IMR-90 (cell line): ENCODE data around the gene EML6. TPM values are rescaled to one million over a fixed set of nuclear protein-coding genes. Genes with fewer than 3 reads are reported as not detected.

Source experiments
- ATAC-seq: fragments of 200-7000 bp; cut with Tn5 transposase; 2 replicates; pipeline ENCODE4 v1.9.1; 2020; ENCODE audit warnings: low read depth, mild to moderate bottlenecking, moderate library complexity
- BruUV-seq: library from RNA; stranded (reverse); fragments of 400-500 nt; replicated peaks from 2 replicates; lab custom pipeline; 2021; lab: Mats Ljungman, UMichigan
- CTCF ChIA-PET: fragments of 300-600 bp; formaldehyde crosslinking; extraction: SDS; loops from one replicate; lab custom pipeline; 2021; ENCODE audit warnings: antibody characterized with exemption; lab: Yijun Ruan, JAX
- POLR2A ChIA-PET: fragments of 300-600 bp; sonication (Branson Sonifier 250); formaldehyde crosslinking; loops from one replicate; lab custom pipeline; 2022; ENCODE audit warnings: antibody characterized with exemption; ENCODE audit not compliant: unreplicated experiment; lab: Charles Lee
- DNase-seq: peaks from one replicate; pipeline ENCODE4 v3.0.0; 2013
- H2AFZ ChIP-seq: replicated peaks from 2 replicates; pipeline ENCODE3; 2013; ENCODE audit warnings: low read length, mild to moderate bottlenecking; ENCODE audit not compliant: poor library complexity
- H2AK5ac ChIP-seq: 2 replicates; pipeline ENCODE4 v1.6.1; 2013; ENCODE audit warnings: low read depth, low read length, inconsistent platforms
- H2AK9ac ChIP-seq: replicated peaks from 2 replicates; pipeline ENCODE3; 2013; ENCODE audit warnings: mild to moderate bottlenecking, low read depth, low read length, moderate library complexity; ENCODE audit not compliant: poor library complexity
- H2BK120ac ChIP-seq: 2 replicates; pipeline ENCODE4 v1.6.1; 2013; ENCODE audit warnings: low read depth, low read length, inconsistent platforms
- H2BK15ac ChIP-seq: 3 replicates; pipeline ENCODE4 v1.6.1; 2013; ENCODE audit warnings: low read depth, low read length, inconsistent platforms
- H2BK20ac ChIP-seq: 2 replicates; pipeline ENCODE4 v1.6.1; 2013; ENCODE audit warnings: low read depth, mild to moderate bottlenecking, inconsistent platforms, low read length, moderate library complexity
- H2BK5ac ChIP-seq: 2 replicates; pipeline ENCODE4 v1.6.1; 2013; ENCODE audit warnings: mild to moderate bottlenecking, low read depth, low read length, inconsistent platforms; ENCODE audit not compliant: poor library complexity, severe bottlenecking
- H3K14ac ChIP-seq: replicated peaks from 2 replicates; pipeline ENCODE4 v1.6.1; 2013; ENCODE audit warnings: low read depth, low read length, inconsistent platforms
- H3K18ac ChIP-seq: 2 replicates; pipeline ENCODE4 v1.6.1; 2013; ENCODE audit warnings: low read depth, low read length, control low read depth
- H3K23ac ChIP-seq: 2 replicates; pipeline ENCODE4 v1.6.1; 2013; ENCODE audit warnings: low read depth, low read length, inconsistent platforms
- H3K27ac ChIP-seq: 2 replicates; pipeline ENCODE4 v1.5.1; 2013; ENCODE audit warnings: mild to moderate bottlenecking, control low read depth, low read length; ENCODE audit not compliant: insufficient read depth
- H3K27me3 ChIP-seq: 2 replicates; pipeline ENCODE4 v1.6.1; 2013; ENCODE audit warnings: low read length; ENCODE audit not compliant: control insufficient read depth, insufficient read depth
- H3K36me3 ChIP-seq: 2 replicates; pipeline ENCODE4 v1.6.1; 2013; ENCODE audit warnings: low read length, mixed read lengths; ENCODE audit not compliant: control insufficient read depth, insufficient read depth
- H3K4ac ChIP-seq: 2 replicates; pipeline ENCODE4 v1.6.1; 2013; ENCODE audit warnings: low read depth, low read length, inconsistent platforms
- H3K4me1 ChIP-seq: 2 replicates; pipeline ENCODE4 v1.6.1; 2013; ENCODE audit warnings: low read length, mixed read lengths; ENCODE audit not compliant: control insufficient read depth, insufficient read depth
- H3K4me2 ChIP-seq: 2 replicates; pipeline ENCODE4 v1.6.1; 2013; ENCODE audit warnings: low read depth, mild to moderate bottlenecking, control low read depth, low read length, moderate library complexity
- H3K4me3 ChIP-seq: 2 replicates; pipeline ENCODE4 v1.5.1; 2013; ENCODE audit warnings: low read depth, mild to moderate bottlenecking, control low read depth, low read length, moderate library complexity; ENCODE audit not compliant: insufficient read depth
- H3K56ac ChIP-seq: 2 replicates; pipeline ENCODE4 v1.6.1; 2013; ENCODE audit warnings: low read length, inconsistent platforms; ENCODE audit not compliant: insufficient read depth; ENCODE audit errors: extremely low read depth
- H3K79me1 ChIP-seq, 2 experiments: 2 replicates each; pipeline ENCODE4 v1.6.1; 2013; ENCODE audit warnings: low read length in 2 of 2, inconsistent platforms in 1 of 2, low read depth in 1 of 2
- H3K9ac ChIP-seq: 2 replicates; pipeline ENCODE4 v1.6.1; 2013; ENCODE audit warnings: low read depth, low read length, control low read depth
- H3K9me1 ChIP-seq: 2 replicates; pipeline ENCODE4 v1.6.1; 2013; ENCODE audit warnings: low read length, inconsistent platforms; ENCODE audit not compliant: insufficient read depth
- H3K9me3 ChIP-seq: 2 replicates; pipeline ENCODE4 v1.6.1; 2013; ENCODE audit warnings: low read length; ENCODE audit not compliant: control insufficient read depth, insufficient read depth
- H4K20me1 ChIP-seq: 2 replicates; pipeline ENCODE4 v1.6.1; 2013; ENCODE audit warnings: low read length, inconsistent platforms; ENCODE audit not compliant: insufficient read depth
- H4K5ac ChIP-seq: 2 replicates; pipeline ENCODE4 v1.6.1; 2013; ENCODE audit warnings: mild to moderate bottlenecking, low read depth, low read length, control low read depth
- H4K8ac ChIP-seq, 2 experiments: 2 replicates each; pipeline ENCODE4 v1.6.1; 2013; ENCODE audit warnings: low read depth in 2 of 2, low read length in 2 of 2, control low read depth in 1 of 2, inconsistent platforms in 1 of 2
- H4K91ac ChIP-seq: 2 replicates; pipeline ENCODE4 v1.6.1; 2013; ENCODE audit warnings: low read depth, low read length, inconsistent platforms; ENCODE audit not compliant: insufficient read depth
- BHLHE40 ChIP-seq: fragments of 150-350 bp; IDR thresholded peaks from 2 replicates; pipeline ENCODE4 v1.6.1; 2016; ENCODE audit warnings: mild to moderate bottlenecking, low read depth, low read length
- CEBPB ChIP-seq: IDR thresholded peaks from 2 replicates; pipeline ENCODE4 v1.6.1; 2012; ENCODE audit warnings: low read depth, low read length, improper control_type of control experiment
- CHD1 ChIP-seq: IDR thresholded peaks from 2 replicates; pipeline ENCODE4 v1.6.1; 2012; ENCODE audit warnings: low read depth, low read length, improper control_type of control experiment
- CTCF ChIP-seq: conservative IDR thresholded peaks from 2 replicates; pipeline ENCODE4 v1.5.1; 2012; ENCODE audit warnings: mild to moderate bottlenecking, low read depth, low read length, improper control_type of control experiment
- FOS ChIP-seq: fragments of 150-350 bp; IDR thresholded peaks from 2 replicates; pipeline ENCODE4 v1.6.1; 2016; ENCODE audit warnings: low read depth, low read length
- MAFK ChIP-seq: IDR thresholded peaks from 2 replicates; pipeline ENCODE4 v1.6.1; 2012; ENCODE audit warnings: low read depth, low read length, improper control_type of control experiment
- MAZ ChIP-seq: IDR thresholded peaks from 2 replicates; pipeline ENCODE4 v1.6.1; 2012; ENCODE audit warnings: low read depth, mild to moderate bottlenecking, low read length, improper control_type of control experiment, moderate library complexity, borderline replicate concordance
- MXI1 ChIP-seq: IDR thresholded peaks from 2 replicates; pipeline ENCODE4 v1.6.1; 2012; ENCODE audit warnings: low read depth, mild to moderate bottlenecking, low read length, moderate library complexity, borderline replicate concordance
- NFE2L2 ChIP-seq: fragments of 150-350 bp; IDR thresholded peaks from 2 replicates; pipeline ENCODE4 v1.6.1; 2016; ENCODE audit warnings: low read depth, mild to moderate bottlenecking, low read length
- POLR2A ChIP-seq: IDR thresholded peaks from 2 replicates; pipeline ENCODE4 v1.6.1; 2012; ENCODE audit warnings: mild to moderate bottlenecking, low read depth, low read length
- RCOR1 ChIP-seq: IDR thresholded peaks from 2 replicates; pipeline ENCODE4 v1.6.1; 2012; ENCODE audit warnings: mild to moderate bottlenecking, low read length, improper control_type of control experiment; ENCODE audit not compliant: insufficient replicate concordance
- RFX5 ChIP-seq: IDR thresholded peaks from 2 replicates; pipeline ENCODE4 v1.8.0; 2012; ENCODE audit warnings: low read depth, mild to moderate bottlenecking, low read length, moderate library complexity
- SMC3 ChIP-seq: fragments of 150-350 bp; IDR thresholded peaks from 2 replicates; pipeline ENCODE4 v1.6.1; 2016; ENCODE audit warnings: low read depth, mild to moderate bottlenecking, antibody characterized with exemption, low read length, moderate library complexity
- USF2 ChIP-seq: fragments of 150-350 bp; IDR thresholded peaks from 2 replicates; pipeline ENCODE4 v1.6.1; 2017; ENCODE audit warnings: mild to moderate bottlenecking, antibody characterized with exemption, low read length, low read depth
- WGBS, 2 experiments: methylation state at CpG; one replicate each; pipeline versions ENCODE4 v1.1.5 to v1.1.7; 2013; ENCODE audit warnings: missing lambda C conversion rate in 2 of 2; ENCODE audit not compliant: insufficient read length in 1 of 2; ENCODE audit errors: extremely low coverage in 2 of 2; 5-methylcytosine and 5-hydroxymethylcytosine counted together
- dilution Hi-C: fragments of 300-500 bp; cut with HindIII; formaldehyde crosslinking; loops from one replicate; pipeline ENCODE4 v1.14.3; 2018; ENCODE audit warnings: low sequenced_read_pairs; ENCODE audit not compliant: unreplicated experiment
- in situ Hi-C: fragments of 300-500 bp; cut with MboI; formaldehyde crosslinking; loops from 3 replicates; pipeline ENCODE4 v1.14.3; 2019; ENCODE audit warnings: low sequenced_read_pairs, inconsistent platforms, mixed read lengths
- intact Hi-C: fragments of 100-400 bp; cut with micrococcal nuclease; formaldehyde crosslinking; loops from 2 replicates; pipeline ENCODE4 v1.10.0; 2022
- polyA plus RNA-seq, 3 experiments: library from polyadenylated mRNA; depleted of rRNA; stranded (reverse); fragments of >200 nt; gene quantifications; 2 replicates each; pipeline ENCODE4 v1.2.3, GENCODE V29; 2012; ENCODE audit warnings: low replicate concordance in 1 of 3
- total RNA-seq: library from RNA; depleted of rRNA; stranded (reverse); fragments of >200 nt; gene quantifications from 2 replicates; pipeline ENCODE4 v1.2.3, GENCODE V29; 2012

EML6 gene
- total and polyA plus RNA-seq, 2 of the 4 experiments (the other 2 are of a cell fraction), result 0.18 to 0.19 TPM

GRCh38 chr2:54879032-54879431, 155.6 kb downstream of the EML6 start:
- Histone ChIP-seq H3K4ac (no peak overlapping the region), H4K91ac (no peak overlapping the region), H2BK5ac (no peak overlapping the region), H3K4me3 (no peak overlapping the region), H3K27ac (no peak overlapping the region), H4K20me1 (no peaks in the 10 kb centered on the region), H4K8ac (no peak overlapping the region), H3K79me1 (no peaks in the 10 kb centered on the region; a peak in 1 of 4 replicates), H2BK15ac (no peak overlapping the region), H3K9me1 (no peaks in the 10 kb centered on the region), H2AK5ac (no peak overlapping the region), H3K36me3 (no peaks in the 10 kb centered on the region), H3K23ac (no peak overlapping the region), H3K18ac (no peak overlapping the region), H2BK120ac (no peak overlapping the region), H3K4me2 (no peak overlapping the region), H2BK20ac (no peak overlapping the region), H3K14ac (no peak overlapping the region), H3K9me3 (no peaks in the 10 kb centered on the region), H4K5ac (no peak overlapping the region), H3K4me1 (no peaks in the 10 kb centered on the region), H3K9ac (no peak overlapping the region), H3K27me3 (peaks cover 8% of the 10 kb centered on the region), H3K56ac (no peak overlapping the region), H2AFZ (no peak overlapping the region), H2AK9ac (no peak overlapping the region)
- no CpG with 5 or more reads among the region's 5 CpGs for WGBS, 2 experiments
- no TSS peak for BruUV-seq
- DNase-seq (no peak), ATAC-seq (no peak)
- CTCF ChIA-PET, result interaction anchor here (0.5 kb wide), 1 partner anchor 32 kb away, joined by 3 read pairs; no protein-coding TSS in a partner anchor
- dilution Hi-C loops (no loop called here), in situ Hi-C loops (no loop called here), intact Hi-C loops (no loop called here)
- TF ChIP-seq SMC3, result no peak
- no peak for TF ChIP-seq FOS
- TF ChIP-seq USF2, result no peak
- no peak for TF ChIP-seq BHLHE40
- no peak for TF ChIP-seq MXI1
- TF ChIP-seq RCOR1, result no peak
- no peak for TF ChIP-seq CEBPB
- TF ChIP-seq RFX5, result no peak
- no peak for TF ChIP-seq CHD1
- TF ChIP-seq NFE2L2, result no peak
- no peak for TF ChIP-seq POLR2A
- no peak for TF ChIP-seq MAFK
- no peak for TF ChIP-seq CTCF
- TF ChIP-seq MAZ, result no peak
- POLR2A ChIA-PET, result no interaction called here
